ENCODE results near the gene CTPS2.

CTPS2 gene

DNA sequence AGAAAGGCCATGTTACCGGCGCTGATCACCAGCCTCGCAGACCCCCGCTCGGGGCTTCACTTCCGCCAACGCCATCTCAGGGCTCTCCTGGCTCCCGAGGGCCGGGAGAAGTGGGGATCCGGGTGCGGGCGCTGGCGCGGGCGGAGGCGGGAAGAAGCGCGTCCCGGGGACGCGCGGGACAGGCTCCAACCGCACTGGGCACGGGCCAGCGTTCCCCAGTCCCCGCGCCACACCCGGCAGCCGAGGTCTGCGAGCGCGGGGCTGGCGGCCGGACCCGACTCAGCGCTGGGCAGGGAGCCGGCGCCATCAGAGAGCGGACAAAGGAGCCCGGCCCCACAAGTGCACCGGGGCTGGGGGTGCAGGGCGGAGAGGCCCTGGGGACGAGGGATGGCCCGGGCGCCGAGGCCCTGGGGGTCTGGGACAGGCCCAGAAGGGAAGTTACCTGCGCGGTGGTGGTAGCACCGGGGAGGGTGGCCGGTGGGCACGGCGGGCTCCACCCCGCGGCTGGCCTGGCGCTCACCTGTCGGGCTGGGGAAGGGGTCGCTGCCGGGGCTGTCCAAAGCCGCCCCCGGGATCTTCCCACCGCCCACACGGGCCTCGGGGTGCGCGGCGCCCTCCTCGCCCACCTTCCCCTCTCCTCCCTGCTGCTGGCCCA is 449 bp downstream of the CTPS2 start:
- DNase-seq, result no peak

DNA sequence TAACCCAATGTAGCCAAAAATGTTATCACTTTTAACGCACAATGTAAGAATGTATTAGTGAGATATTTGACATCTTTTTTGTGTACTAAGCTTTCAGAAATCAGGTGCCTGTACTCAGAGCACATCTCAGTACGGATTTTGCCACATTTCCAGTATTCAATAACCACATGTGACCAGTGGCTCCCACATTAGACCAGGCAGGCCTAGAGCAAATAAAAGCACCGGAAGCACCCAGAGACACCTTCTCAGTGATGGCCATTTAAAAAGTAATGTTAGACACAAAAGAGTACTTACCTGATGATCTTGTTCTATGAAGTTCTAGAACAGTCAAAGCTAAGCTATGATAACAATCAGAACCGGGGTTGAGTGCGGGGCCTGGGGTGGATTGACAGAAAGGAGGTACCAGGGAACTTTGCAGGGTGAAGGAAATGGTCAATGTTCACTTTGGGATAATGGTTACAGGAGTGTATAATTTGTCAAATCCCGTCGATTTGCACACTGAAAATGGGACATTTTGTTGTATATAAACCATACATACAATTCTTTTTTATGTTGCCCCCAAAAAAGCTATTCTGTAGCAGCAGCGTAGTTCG is 1.2 kb downstream of the CTPS2 start:
- no peak for DNase-seq

DNA sequence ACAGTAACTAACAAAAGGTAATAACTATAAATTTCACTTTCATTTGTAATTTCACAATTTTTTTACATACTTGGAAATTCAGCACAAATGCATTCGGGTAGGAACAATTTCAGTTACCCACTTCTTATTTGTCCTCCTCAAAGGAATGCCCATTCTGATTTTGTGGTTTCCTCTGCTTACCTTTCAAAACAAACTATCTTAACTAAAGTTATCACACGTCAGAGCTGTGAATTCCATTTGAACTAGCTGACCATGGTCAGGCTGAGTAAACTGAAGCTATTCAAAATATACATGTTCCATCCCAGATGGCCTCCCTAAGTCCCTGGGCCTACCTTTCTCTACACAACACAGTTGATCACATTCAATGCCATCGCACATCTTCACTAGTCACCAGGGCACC is 4.5 kb downstream of the CTPS2 start:
- DNase-seq, result no peak

DNA sequence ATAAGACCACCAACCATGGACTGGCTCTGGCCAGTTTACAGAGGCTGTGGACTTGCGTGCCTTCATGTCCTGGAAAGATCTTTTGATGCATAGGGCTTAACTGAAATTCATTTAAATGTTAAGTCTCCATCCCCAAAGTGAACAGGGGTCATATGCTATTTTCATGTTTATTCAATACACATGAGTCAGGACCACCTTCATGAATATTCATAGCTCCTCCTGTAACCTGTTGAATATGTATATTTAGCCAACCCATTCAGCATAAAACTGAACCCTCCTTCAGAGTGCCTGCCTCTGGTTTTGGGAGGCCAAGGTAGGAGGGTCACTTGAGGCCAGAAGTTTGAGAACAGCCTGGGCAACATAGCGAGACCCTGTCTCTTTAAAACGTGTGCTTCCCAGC is 7.1 kb downstream of the CTPS2 start:
- no peak for DNase-seq

DNA sequence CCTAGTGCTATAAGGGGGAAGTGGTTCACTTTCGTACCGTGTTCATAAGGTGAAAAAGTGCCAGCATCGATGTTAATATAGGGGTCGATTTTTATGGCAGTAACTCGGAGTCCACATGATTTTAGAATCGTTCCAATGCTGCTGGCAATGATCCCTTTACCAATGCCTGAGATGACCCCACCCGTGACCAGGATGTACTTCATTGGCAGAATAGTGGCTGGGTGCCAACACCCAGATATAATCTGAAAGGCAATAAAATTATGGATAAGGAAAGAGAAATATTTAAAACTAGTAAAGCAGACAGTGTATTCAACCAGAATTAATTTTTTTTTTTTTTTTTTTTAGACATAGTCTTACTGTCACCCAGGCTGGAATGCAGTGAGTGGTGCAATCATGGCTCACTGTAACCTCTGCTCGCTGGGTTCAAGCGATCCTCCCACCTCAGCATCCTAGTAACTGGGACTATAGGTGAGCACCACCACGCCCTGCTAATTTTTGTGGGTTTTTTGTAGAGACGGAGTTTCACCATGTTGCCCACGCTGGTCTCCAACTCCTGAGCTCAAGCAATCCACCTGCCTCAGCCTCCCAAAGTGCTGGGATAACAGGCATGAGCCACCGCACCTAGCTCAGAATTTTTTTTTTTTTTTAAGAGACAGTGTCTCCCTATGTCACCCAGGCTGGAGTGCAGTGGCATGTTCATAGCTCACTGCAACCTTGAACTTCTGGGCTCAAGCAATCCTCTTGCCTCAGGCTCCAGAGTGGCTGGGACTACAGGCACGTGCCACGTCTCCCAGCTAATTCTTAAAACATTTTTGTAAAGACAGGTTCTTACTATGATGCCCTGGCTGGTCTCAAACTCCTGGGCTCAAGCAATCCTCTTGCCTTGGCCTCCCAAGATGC is 9.5 kb downstream of the CTPS2 start:
- DNase-seq, result no peak

DNA sequence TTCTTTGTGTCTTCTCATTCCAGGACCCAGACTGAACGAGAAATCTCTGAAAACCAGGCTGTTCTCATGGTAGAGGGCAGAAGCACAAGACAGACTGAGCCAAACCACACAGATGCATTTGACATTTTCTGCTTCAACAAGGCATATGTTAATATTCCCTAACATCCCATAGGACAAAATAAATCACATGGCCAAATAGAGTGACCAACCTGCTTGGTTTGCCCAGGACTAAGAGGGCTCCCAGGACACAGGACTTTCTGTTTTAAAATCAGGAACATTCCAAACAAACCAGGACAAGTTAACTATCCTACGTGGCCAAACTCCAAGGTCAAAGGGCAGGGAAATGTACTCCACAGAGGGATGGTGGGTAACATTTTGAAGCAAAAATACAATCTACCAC is 11.7 kb downstream of the CTPS2 start:
- DNase-seq, result no peak

DNA sequence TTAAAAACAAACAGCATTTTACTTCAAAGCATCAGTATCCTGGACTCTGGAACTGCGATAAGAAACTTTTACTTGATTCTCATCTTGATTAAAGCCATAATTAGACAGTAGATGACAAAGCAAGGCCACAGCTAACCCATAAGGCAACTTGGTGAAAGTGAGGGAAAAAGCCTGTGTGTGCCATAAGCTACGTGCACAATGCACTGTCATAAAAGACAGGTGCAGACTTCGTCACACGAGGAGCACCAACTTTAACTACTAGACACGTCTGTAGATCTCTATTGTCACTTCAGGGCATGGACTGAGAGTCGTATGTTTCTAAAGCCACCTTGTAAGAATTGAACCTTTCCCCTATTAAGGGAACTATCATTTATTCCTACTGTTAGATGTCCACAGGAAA is 13.1 kb downstream of the CTPS2 start:
- no peak for DNase-seq

DNA sequence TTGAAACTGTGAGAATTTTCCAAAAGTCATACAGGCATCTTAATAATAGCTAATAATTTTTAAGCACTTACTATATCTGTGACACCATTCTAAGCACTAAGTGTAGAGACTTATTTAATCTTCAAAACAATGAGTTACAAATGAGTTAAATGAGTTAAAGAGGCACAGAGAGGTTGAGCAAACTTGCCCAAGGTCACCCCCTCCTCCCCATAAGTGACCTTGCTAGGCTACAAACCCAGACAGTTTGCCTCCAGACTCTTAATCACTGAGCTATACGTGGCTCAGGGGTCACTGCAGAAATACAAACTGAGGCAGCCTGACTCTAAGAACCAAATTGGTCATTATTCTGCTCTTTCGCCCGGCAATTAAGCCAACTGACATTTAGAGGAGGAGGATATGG is 15.5 kb downstream of the CTPS2 start:
- no peak for DNase-seq

DNA sequence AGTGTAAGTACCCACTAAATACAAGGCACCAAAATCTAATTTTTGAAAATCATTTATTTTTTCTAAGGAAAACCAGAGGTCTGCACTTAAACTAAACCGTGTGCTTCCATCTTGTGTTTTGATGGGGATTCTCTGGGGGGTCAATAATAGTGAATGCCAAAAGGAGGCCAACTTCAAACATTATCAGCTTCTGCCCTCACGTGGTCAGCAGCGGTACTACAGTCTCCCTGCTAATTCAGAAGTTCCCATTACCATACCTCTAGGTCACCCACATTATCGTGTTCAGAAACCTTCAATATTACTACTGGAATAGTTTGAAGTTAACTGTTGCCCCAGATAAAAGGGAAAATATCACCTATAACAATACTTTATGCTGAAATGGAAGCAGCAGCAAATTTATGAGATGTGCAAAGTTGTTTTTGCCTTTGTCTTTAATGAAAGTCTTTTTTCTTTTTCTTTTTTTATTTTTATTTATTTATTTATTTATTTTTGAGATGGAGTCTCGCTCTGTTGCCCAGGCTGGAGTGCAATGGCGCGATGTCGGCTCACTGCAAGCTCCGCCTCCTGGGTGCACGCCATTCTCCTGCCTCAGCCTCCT is 17.3 kb downstream of the CTPS2 start:
- DNase-seq, result no peak

DNA sequence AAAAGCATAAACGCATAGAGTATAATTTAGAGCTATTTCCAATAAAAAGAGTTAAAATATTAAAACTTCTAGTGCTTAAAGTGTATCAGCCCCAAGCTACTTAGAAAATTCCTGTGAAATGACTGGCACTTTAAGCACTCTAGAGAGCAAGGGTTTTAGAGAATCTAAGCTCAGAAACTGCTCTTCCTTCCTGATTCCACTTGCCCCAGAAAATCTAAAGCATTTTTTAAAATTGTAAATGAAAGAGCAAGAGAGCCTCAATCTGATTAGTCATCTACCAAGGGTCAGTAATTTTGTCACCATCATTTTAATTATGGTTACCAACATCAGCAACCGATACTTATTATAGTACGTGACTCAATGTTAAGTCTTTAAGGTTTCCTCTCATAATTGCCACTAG is 25.0 kb downstream of the CTPS2 start:
- DNase-seq, result no peak

DNA sequence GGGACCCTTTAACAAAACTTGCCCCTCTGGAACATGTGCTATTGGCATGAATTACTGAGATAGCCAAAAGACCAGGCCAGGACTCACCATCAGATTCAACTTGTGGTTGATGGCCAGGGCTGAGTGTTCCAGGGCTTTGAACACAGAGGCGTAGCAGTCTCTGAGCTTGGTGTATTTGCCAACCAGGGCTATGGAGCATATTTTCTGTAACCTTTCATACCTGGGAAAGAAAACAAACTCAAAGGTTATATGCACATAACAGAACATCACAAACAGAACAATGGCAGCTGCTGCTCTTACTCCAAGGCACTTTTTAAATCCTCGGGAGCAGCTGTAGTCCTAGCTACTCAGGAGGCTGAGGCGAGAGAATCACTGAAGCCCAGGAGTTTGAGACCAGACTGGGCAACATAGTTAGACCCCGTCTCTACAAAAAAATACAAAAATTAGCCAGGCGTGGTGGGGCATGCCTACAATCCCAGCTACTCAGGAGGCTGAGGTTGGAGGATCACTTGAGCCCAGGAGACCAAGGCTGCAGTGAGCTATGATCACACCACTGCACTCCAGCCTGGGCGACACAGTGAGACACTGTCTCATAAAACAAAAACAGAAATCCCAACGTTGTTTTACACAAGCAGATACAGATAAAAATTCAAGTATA is 29.3 kb downstream of the CTPS2 start:
- DNase-seq, result no peak

DNA sequence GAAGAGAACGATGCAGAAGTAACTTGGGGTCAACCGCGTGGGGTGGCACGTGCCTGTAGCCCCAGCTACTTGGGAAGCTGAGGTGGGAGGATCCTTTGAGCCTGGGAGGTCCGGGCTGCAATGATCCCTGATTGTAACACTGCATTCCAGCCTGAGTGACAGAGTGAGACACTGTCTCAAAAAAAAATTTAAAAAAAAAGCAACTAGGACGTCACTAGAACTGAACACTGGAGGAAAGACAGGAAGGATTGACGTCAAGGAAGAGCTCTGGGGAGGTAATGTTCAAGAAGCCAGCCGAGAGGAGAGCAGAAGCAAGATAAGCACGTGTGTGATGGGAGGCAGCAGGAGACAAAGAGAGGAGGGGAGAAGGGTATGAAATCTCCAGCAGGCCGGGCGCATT is 33.8 kb downstream of the CTPS2 start:
- DNase-seq, result no peak

DNA sequence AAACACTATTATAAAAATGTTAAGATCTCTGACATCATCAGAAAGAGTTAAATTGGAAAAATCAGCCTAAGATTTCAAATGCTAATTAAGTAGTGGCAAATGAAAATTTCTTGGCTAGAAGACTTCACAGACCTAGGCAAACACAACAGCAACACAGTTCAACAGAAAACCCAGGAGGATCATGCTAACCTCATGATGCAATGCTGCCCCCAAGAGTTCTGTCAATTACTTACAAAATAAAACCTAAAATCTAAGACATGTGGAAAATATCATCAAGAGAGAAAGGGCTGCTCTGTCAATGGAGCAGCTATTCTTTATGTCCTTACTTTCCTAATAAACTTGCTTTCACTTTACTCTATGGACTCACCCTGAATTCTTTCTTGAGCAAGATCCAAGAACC is 41.5 kb downstream of the CTPS2 start:
- DNase-seq, result no peak

DNA sequence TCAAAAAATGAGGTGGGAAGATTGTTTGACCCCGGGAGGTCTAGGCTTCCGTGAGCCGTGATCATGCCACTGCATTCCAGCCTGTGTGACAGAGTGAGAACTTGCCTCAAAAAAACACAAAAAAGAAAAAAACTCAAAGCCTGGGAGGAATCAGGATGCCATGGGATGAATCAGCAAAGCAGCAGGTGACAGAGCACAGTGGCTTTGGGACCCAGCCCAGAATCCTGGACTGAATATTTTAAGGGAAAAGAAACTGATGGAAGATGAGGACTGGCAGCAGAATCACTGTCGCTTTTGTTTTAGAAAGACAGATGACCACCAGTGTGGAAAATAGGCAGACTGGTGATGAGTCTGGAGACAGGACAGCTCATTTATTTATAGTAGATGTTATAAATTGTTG is 45.9 kb downstream of the CTPS2 start:
- DNase-seq, result no peak

DNA sequence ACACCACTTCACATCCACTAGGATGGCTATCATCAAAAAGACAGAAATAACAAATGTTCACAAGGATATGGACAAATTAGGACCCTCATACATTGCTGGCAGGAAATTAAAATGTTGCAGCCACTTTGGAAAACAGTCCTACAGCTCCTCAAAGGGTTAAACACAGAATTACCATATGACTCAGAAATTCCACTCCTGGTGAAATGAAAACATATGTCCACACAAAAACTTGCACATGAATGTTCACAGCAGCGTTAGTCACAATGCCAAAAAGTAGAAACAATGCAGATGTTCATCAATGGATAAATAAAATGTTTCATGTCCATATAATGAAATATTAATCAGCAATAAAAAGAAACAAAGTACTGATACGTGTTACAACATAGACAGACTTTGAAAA is 47.4 kb downstream of the CTPS2 start:
- no peak for DNase-seq

DNA sequence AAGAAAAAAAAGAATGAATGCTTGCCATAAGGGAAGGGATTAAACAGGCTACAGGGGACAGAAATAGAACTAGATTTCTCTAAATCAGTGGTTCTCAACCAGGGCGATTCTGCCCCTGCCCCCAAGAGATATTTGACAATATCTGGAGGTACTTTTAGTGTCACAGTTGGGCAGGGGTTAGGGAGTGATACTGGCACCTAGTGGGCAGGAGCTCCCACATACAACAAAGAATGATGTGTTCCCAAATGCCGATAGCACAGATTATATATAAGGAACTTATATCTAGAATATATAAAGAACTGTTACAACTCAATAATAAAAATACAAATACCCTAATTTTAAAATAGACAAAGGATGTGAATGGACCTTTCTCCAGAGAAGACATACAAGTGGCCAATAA is 47.8 kb downstream of the CTPS2 start:
- no peak for DNase-seq

DNA sequence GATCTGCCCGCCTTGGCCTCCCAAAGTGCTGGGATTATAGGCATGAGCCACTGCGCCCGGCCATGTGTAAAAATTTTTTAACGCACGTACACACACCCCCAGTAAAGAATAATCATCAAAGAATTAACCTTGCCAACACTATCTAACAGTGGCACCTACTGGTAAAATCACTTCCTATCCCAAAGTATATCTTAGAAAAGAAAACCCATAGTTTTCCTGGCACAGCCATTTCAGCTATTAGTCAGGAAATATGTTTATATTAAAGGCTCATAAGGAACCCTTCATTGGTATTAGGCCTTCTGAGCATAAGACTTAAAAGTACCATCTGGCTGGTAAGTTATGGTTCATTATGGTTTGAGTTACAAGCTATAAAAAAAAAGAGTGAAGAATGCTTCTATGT is 48.4 kb downstream of the CTPS2 start:
- DNase-seq, result no peak

DNA sequence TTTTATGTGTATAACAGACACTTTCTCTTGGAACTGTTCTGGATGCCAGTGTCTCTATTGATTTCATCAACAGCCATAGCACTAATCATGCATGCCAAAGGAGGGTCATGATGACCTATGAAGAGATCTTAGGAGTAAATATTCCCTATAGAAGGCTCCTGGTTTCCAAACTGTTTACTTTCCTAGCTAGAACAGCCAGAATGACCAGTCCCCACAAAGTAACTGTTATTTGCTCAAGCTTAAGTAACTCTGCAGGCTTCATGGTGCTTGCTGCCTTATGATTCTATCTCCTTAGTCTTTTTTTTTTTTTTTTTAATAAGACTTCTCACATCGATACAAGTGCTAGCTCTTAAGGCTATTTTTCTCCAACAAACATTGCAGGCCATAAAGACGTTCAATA is 50.1 kb downstream of the CTPS2 start:
- no peak for DNase-seq

DNA sequence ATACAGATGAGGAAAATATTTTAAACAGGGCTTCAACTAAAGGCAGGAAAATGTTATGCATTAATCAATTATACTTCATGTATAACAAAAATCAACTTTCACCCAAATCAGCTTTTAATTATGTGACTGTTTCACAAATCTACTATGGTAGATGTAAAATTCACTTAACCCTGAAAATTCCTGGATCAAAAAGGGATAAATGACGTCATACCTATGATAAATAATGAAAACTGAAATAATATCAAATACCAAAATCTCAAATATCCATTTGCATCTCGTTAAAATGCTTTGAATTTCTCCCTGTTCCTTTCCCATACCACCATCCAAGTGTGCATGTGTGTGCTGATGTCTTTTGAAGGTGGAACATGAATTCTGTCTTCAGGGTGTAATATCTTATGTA is 51.0 kb downstream of the CTPS2 start:
- DNase-seq, result no peak

DNA sequence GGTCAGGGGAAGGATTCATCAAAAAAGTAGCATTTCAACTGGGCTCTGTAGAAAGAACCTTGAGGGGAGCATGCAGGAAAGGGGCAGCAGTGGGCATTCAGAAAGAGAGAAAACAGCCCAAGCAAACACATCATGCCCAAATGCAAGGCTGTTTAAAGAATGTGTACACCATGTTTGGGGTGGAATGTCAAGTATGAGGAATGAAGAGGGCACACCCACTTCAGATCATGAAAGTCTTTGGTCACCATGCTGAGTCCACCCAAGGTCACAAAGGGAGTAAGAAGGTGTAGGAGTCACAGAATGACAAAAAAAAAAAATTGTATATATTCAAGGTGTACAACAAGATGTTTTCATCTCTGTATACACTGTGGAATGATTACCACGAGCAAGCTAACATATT is 53.1 kb downstream of the CTPS2 start:
- DNase-seq, result no peak

DNA sequence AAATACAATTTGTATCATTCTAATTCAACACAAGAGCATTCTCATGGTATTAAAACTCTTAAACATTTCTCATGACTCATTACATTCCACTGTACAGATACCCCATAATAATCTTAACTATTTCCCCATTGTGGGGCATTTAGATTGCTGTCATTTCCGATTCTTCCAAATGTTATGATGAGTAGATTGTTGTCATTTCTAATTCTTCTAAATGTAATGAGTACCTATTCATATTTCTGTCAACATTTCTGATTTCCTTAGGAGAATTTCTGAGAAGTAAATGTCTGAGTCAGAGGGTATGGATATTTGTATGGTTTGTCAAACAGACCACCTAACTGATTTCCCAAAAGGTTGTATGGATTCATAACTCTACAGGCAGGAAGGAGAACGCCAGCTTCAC is 54.2 kb downstream of the CTPS2 start:
- DNase-seq, result no peak

DNA sequence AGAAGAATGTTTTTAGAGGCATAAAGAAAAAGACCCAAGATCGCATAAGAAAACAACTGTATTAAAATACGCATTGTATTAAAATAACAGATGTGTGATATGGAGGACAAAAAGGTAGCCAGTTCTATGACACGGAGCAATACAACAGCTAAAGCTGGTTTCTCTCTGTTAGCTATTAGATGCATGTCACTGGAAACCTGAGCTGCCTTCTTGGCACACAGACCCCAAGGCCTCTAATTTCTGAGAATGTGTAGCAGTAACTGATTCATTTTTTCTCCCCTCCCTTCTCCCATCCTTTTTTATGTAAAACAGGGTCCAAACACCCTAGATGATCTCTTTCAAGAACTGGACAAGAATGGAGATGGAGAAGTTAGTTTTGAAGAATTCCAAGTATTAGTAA is 58.4 kb downstream of the CTPS2 start:
- DNase-seq, result no peak

DNA sequence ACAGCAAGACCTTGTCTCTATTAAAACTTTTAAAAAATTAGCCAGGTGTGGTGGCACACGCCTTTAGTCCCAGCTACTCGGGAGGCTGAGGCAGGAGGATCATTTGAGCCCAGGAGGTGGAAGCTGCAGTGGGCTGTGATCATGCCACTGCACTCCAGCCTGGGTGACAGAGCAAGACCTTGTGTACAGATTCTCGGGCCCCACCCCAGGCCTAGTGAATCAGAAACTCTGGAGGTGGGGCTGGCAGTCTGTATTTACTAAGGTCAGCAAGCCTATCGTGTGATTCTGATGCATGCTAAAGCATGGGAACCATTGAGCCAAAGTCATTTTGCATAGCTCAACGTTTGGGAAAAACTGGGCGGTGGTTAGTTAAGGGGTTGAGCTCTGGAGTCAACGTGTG is 59.0 kb downstream of the CTPS2 start:
- no peak for DNase-seq

Data from COR-L47 (cell line).